Suprapubic skin (tissue), 4 donors: ENCODE measurements around the gene CEP290. TPM values are rescaled to one million over a fixed set of nuclear protein-coding genes. Genes with fewer than 3 reads are reported as not detected.

ENCODE experiments used
- DNase-seq, 2 donors: peaks; one replicate each; pipeline ENCODE4 v3.0.0-alpha.2; 2019; ENCODE audit warnings: low spot score in 2 of 2
- H3K27ac ChIP-seq: fragments of 200-600 bp; sonication (generic); one replicate; pipeline ENCODE4 v1.5.1; 2019
- H3K27me3 ChIP-seq: fragments of 200-600 bp; sonication (generic); one replicate; pipeline ENCODE4 v1.5.1; 2019
- H3K36me3 ChIP-seq: fragments of 200-600 bp; sonication (generic); one replicate; pipeline ENCODE4 v1.5.1; 2019
- H3K4me1 ChIP-seq: fragments of 200-600 bp; sonication (generic); one replicate; pipeline ENCODE4 v1.5.1; 2019
- H3K4me3 ChIP-seq: fragments of 200-600 bp; sonication (generic); one replicate; pipeline ENCODE4 v1.5.1; 2019; ENCODE audit warnings: mild to moderate bottlenecking
- H3K9me3 ChIP-seq: fragments of 200-600 bp; sonication (generic); one replicate; pipeline ENCODE4 v1.5.1; 2019
- CTCF ChIP-seq, 2 donors: fragments of 200-600 bp in 1 of 2; fragments of 450-650 bp in 1 of 2; sonication (generic) in 1 of 2; IDR thresholded peaks; one replicate each; pipeline ENCODE4 v1.5.1; 2016 to 2019; ENCODE audit warnings: antibody characterized with exemption in 2 of 2, mild to moderate bottlenecking in 1 of 2, moderate library complexity in 1 of 2
- EP300 ChIP-seq: sonication (generic); formaldehyde crosslinking; IDR thresholded peaks from one replicate; pipeline ENCODE4 v1.6.1; 2017; ENCODE audit warnings: antibody characterized with exemption
- POLR2A ChIP-seq, 2 donors: fragments of 450-650 bp; IDR thresholded peaks; one replicate each; pipeline ENCODE4 v1.6.1; 2017; ENCODE audit warnings: antibody characterized with exemption in 2 of 2, mild to moderate bottlenecking in 2 of 2, moderate library complexity in 2 of 2
- POLR2AphosphoS5 ChIP-seq, 3 donors: sonication (generic); formaldehyde crosslinking; IDR thresholded peaks; one replicate each; pipeline ENCODE4 v1.6.1; 2017; ENCODE audit warnings: antibody characterized with exemption in 3 of 3
- WGBS: methylation state at CpG from one replicate; pipeline ENCODE4 v1.1.5; 2018; 5-methylcytosine and 5-hydroxymethylcytosine counted together
- total RNA-seq, 4 donors: library from RNA; depleted of rRNA; stranded (reverse); fragments of >200 nt; gene quantifications; one replicate each; pipeline ENCODE4 v1.1.0, GENCODE V29; 2016

CEP290 gene
- total RNA-seq, 4 donors from 2014 or later: 9.0 to 34.8 (median 11.0) TPM

DNA sequence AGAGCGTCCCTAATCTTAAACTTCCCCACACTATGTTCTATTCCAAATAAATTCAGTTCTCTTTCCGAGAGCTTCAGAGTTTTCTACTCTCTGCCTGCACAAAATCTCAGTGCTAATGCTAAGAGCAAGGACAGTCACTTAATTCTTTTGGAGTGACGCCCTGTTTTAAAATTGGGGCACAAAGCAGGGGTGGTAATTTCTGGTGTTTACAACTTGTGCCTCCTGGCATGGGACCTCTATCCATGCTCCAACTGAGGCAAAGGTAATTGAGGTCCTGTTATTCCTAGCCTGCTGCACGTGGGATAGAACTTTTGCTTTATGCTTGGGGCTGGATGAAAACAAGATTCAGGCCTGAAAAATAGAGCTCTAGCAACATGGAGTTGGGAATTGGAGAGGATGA lies 135.5 kb downstream of the CEP290 start:
- 84% methylated on average over 4 of the region's 4 CpGs for WGBS
- DNase-seq: no peak
- peaks cover 7% of the 10 kb centered on the region for H3K9me3 ChIP-seq
- no peak overlapping the region for H3K27ac ChIP-seq
- TF ChIP-seq EP300 (no peak), CTCF (IDR thresholded peaks at IDR 0.05) (no peak), POLR2A (IDR thresholded peaks at IDR 0.05) (no peak), POLR2AphosphoS5 (IDR thresholded peaks at IDR 0.05) (no peak)
- no peaks in the 10 kb centered on the region for H3K4me1 ChIP-seq
- H3K27me3 ChIP-seq: no peaks in the 10 kb centered on the region
- no peaks in the 10 kb centered on the region for H3K36me3 ChIP-seq
- H3K4me3 ChIP-seq: no peak overlapping the region

DNA sequence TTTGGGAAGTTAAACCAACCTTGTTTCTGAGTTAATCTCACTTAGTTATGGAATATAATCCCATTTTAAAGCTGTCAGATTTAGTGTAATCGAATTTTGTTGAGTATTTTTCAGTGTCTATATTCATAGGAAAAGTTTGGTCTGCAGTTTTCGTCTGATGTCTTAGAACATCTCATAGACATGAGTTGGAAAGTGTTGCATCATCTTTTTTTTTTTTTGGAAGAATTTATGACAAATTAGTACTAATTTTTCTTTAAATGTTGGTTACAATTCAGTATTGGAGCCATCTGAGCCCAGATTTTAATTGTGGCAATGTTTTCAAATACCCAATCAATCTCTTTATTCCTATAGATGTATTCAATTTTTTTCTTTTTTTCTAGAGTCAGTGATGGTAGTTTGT lies 140.6 kb downstream of the CEP290 start:
- 85% methylated on average over 2 of the region's 2 CpGs for WGBS

More for the DNA sequence above, 140.6 kb downstream of the CEP290 start:
- H3K36me3 ChIP-seq: no peaks in the 10 kb centered on the region
- DNase-seq: no peak
- no peak overlapping the region for H3K4me3 ChIP-seq
- H3K4me1 ChIP-seq: no peaks in the 10 kb centered on the region
- H3K27ac ChIP-seq: no peak overlapping the region
- TF ChIP-seq POLR2AphosphoS5 (IDR thresholded peaks at IDR 0.05) (no peak), POLR2A (IDR thresholded peaks at IDR 0.05) (no peak), CTCF (IDR thresholded peaks at IDR 0.05) (no peak), EP300 (no peak)
- no peaks in the 10 kb centered on the region for H3K27me3 ChIP-seq
- peaks cover 7% of the 10 kb centered on the region for H3K9me3 ChIP-seq

Other genes with a start within 250 kb of the CEP290 start
- not detected for gene C12orf50, start 112.7 kb downstream of the CEP290 start, total RNA-seq
- 10 to 100 TPM; 24.9 to 37.1 (median 31.9) TPM for gene TMTC3, start 219 bp upstream of the CEP290 start, total RNA-seq